Measurements from ENCODE around the gene ZFP64. TPM values are rescaled to one million over a fixed set of nuclear protein-coding genes. Genes with fewer than 3 reads are reported as not detected.

ZFP64 gene
- total RNA-seq, result 13.9 and 42.7 TPM in 2 replicates

GRCh38 chr20:52191132-52191915 lies at the start of gene ZFP64:
TSS of gene ZFP64 (minus strand) at chr20:52191779. CDS start at chr20:52191636, 143 bp downstream.

